Skeletal muscle cell (primary cell): ENCODE data around the gene KAT5.
"Not testable (repeated sequence)": the region's sequence is repeated elsewhere in the genome, so short reads cannot be mapped to it uniquely, and the experiment has no call there.

Experiments
- DNase-seq: peaks from one replicate; pipeline ENCODE4 v3.0.0-alpha.2; 2010; ENCODE audit warnings: low read depth
- H3K4me3 ChIP-seq: 2 replicates; pipeline ENCODE4 v1.5.1; 2011; ENCODE audit warnings: low read depth, mild to moderate bottlenecking, control low read depth, low read length, moderate library complexity

The KAT5 gene

DNA sequence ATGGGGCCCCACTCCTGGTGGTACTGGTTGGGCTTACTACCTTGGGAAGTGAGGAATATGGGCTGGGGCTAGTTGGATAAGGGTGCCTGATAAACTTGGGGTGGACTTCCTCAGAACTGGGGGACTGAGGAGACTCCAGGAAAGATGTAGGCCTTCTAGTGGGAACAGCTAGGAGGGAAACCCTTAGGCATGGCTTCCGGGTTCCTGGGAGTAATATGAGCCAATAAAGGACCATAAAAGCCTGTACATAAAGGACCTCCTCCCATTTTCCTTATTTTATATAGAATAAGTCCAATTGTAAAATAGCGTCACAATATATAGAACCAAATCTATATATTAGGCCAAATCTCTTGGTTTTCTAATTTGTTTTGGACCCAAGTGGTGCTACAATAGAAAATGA lies 27.0 kb downstream of the KAT5 start:
- no peak for DNase-seq
- H3K4me3 ChIP-seq, result no peak overlapping the region

DNA sequence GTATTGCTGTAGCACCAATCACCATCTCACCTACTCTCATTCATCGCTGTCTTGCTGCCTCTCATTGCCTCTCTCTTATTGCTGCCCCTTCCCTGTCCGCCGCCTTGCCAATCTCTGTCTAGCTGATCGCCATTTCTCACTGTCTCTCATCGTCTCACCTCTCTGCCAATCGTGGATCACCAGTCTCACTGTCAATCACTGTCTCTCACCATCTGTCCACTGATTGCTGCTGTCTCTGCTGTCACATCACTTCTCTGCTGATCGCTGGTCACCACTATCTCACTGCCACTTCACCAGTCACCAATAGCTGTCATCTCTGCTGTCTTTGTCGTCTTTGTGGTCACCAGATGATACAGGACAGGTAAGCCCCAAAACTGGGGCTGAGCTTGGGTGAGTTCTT lies 29.1 kb downstream of the KAT5 start:
- H3K4me3 ChIP-seq, result no peak overlapping the region
- no peak for DNase-seq

DNA sequence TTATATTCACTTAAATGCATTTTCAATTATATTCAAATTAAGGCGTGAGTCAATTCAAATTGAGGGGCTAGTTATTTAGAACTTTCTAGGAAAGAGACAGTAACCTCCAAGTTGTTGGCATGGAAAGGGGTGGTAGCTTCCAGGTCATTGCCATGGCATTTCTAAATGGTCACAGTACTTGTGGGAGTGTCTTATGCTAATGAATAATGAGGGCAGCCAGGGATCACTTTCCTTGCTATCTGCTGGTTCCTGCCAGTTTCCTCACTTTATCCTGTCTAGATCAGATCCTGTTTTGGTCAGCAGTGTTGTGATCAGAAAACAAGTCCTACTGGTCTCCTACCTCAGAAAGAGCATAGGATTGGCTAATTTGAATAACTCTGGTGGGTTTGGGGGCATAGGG lies 30.3 kb downstream of the KAT5 start:
- DNase-seq, result no peak
- H3K4me3 ChIP-seq, result no peak overlapping the region

DNA sequence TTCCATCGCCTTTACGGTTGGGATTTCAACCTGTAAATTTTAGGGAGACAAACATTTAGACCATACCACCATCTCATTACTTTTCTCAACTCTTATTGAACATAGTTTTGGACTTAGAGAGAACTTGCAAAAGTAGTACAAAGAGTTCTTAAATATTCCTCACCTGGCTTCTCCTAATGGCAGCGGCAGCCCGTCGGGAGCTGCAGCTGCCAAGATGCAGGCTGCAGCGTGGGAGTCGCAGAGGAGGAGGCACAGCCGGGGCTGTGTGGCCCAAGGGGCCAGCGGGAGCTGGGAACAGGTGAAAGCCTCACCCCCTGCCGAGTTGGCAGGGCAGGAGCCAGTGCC lies 31.6 kb downstream of the KAT5 start:
- no peak for DNase-seq
- H3K4me3 ChIP-seq, result no peak overlapping the region

DNA sequence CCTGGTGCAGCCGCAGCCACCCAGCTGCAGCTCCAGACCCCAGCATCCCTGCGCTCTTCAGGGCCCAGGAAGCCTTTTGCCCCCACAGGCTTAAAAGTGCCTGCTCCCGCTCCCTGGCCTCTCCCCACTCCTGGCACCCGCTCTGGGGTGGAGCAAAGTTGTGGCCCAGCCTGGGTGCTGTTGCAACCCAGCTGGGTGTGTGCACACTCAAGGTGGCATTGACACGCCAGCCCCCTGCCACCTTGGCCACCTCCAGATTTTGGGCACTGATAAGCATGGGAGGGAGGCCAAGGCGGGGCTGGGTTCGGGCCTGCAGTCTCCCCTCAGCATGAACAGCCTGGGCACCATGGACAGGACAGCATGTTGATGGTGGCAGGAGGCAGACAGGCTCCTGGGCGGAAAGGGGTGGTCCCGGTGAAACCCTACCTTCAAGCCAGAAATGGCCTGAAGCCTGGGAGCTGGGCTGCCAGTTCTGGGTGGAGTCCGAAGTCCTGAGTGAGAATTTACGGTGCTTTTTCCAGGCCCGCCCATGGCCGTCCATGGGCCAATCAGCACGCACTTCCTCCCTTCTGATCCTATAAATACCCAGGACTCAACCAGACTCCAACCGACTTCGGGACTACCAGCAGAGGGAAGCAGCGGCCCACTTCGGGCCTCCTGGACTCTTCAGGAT lies 32.1 kb downstream of the KAT5 start:
- no peak for DNase-seq
- no peak overlapping the region for H3K4me3 ChIP-seq

DNA sequence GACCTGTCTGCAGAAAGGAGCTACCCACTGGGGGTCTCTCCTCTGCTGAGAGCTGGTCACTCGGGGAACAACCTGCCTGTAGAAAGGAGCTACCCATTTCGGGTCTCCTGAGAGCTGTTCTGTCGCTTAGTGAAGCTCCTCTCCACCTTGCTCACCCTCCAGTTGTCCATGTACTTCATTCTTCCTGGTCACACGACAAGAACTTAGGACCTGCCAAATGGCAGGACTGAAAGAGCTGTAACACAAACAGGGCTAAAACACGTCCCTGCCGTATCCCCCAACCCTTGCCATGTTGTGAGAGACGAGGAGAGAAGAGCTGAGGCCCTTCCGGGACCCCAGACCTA lies 32.6 kb downstream of the KAT5 start:
- H3K4me3 ChIP-seq, result no peak overlapping the region
- no peak for DNase-seq

DNA sequence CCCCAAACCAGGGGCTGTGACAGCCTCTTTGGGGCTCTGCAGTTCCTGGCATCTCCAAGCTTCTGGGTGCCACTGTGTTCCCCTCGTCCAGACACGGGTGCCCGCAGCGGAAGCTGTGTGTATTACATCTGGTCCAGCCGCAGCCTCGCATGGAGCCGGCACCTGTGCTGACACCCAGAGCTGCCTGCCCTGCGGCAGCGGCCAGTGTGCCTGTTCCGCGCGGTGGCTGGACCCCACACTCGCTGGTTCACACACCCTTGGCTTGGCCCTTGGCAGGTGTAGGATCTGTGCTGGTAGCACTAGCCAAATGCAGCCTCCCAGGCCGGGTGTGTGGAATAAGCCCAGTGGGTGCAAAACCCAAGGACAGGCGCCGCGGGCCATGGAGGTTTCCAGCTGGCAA lies 33.0 kb downstream of the KAT5 start:
- DNase-seq, result no peak
- H3K4me3 ChIP-seq, result no peak overlapping the region

DNA sequence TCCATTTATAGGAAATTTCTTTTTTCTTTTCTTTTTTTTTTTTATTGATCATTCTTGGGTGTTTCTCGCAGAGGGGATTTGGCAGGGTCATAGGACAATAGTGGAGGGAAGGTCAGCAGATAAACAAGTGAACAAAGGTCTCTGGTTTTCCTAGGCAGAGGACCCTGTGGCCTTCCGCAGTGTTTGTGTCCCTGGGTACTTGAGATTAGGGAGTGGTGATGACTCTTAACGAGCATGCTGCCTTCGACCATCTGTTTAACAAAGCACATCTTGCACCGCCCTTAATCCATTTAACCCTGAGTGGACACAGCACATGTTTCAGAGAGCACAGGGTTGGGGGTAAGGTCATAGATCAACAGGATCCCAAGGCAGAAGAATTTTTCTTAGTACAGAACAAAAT lies 50.1 kb downstream of the KAT5 start:
- not testable (repeated sequence) for DNase-seq, H3K4me3 ChIP-seq

DNA sequence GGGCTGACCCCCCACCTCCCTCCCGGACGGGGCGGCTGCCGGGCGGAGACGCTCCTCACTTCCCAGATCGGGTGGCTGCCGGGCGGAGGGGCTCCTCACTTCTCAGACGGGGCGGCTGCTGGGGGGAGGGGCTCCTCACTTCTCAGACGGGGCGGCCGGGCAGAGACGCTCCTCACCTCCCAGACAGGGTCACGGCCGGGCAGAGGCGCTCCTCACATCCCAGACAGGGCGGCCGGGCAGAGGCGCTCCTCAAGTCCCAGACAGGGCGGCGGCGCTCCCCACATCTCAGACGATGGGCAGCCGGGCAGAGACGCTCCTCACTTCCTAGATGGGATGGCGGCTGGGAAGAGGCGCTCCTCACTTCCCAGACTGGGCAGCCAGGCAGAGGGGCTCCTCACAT lies 50.8 kb downstream of the KAT5 start:
- H3K4me3 ChIP-seq, DNase-seq: not testable (repeated sequence)

DNA sequence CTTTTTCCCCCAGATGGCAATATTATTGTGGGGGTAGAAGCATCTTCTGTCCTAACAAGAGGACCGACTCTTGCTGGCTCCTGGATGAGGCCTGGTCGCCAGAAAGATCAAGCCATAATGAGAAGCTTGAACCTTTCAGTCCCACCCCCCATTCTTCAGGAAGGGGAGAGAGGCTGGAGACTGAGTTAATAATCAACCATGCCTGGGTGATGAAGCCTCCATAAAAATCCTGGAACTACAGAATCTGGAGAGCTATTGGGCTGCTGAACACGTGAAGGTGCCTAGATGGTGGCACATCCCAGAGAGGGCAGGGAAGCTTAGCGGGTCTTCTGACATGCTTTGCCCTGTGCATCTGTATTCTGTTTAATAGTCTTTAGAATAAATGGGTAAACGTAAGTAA lies 52.4 kb downstream of the KAT5 start:
- DNase-seq, result no peak
- no peak overlapping the region for H3K4me3 ChIP-seq

DNA sequence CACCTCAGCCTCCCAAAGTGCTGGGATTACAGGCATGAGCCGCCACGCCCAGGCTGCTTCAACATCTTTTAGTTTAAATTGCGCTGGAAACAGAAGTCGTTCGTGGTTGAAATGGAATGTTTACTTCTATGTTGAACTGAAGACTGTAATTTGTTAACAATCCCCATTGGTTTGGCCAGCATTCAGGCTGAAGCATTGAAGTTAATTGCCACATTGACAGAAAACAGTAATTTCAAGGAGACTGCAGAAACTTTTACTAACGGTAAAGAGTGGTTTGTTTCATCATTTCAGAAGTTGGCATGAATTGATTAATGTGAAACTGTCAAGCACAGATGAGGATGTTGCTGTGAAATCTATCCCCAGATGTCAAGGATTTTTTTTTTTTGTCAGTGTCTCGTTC lies 54.5 kb downstream of the KAT5 start:
- peak; percentile 11 for DNase-seq
- H3K4me3 ChIP-seq, result no peak overlapping the region

DNA sequence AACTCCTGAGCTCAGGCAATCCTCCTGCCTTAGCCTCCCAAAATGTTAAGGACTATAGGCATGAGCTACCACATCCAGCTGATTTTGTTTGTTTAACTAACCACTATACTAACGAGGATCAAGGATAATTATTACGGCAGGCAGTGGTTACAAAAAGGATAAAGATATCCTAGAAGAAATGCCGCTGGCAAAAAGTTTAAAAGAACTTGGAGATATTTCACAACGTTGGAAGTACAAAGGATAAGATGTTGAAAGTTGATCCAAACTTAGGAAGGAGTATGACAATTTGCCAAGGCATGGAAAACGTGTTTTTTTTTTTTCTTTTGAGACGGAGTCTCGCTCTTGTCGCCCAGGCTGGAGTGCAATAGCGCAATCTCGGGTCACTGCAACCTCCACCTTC lies 55.4 kb downstream of the KAT5 start:
- DNase-seq, result no peak
- no peak overlapping the region for H3K4me3 ChIP-seq

DNA sequence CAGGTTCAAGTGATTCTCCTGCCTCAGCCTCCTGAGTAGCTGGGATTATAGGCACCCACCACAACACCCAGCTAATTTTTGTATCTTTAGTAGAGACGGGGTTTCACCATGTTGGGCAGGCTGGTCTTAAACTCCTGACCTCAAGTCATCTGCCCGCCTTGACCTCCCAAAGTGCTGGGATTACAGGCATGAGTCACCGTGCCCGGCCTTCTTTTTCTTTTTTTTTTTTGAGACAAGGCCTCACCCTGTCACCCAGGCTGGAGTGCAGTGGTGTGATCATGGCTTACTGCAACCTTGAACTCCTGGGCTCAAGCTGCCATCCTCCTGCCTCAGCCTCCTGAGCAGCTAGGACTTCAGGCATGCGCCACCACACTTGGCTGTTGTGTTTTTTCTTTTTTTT lies 55.8 kb downstream of the KAT5 start:
- not testable (repeated sequence) for H3K4me3 ChIP-seq, DNase-seq
